Lower leg skin (tissue), 4 donors: ENCODE measurements around the gene ATR. TPM values are rescaled to one million over a fixed set of nuclear protein-coding genes. Genes with fewer than 3 reads are reported as not detected.
A peak's percentile ranks its signal among the peaks of the same experiment; 100 is the strongest.
"Not testable (repeated sequence)": the region's sequence is repeated elsewhere in the genome, so short reads cannot be mapped to it uniquely, and the experiment has no call there.

Source experiments
- DNase-seq, 2 donors: peaks; one replicate each; pipeline ENCODE4 v3.0.0-alpha.2; 2019; ENCODE audit warnings: low spot score in 2 of 2
- H3K4me3 ChIP-seq: fragments of 200-600 bp; sonication (generic); 2 replicates; pipeline ENCODE4 v1.5.1; 2017; ENCODE audit warnings: mild to moderate bottlenecking, low read depth; ENCODE audit not compliant: poor library complexity, severe bottlenecking
- POLR2A ChIP-seq, 2 donors: fragments of 450-650 bp; IDR thresholded peaks; one replicate each; pipeline ENCODE4 v1.6.1; 2016 to 2017; ENCODE audit warnings: antibody characterized with exemption in 2 of 2, mild to moderate bottlenecking in 1 of 2, moderate library complexity in 1 of 2
- WGBS, 2 donors: methylation state at CpG; one replicate each; pipeline ENCODE4 v1.1.5; 2018; 5-methylcytosine and 5-hydroxymethylcytosine counted together
- intact Hi-C: fragments of 100-400 bp; cut with DNase I; formaldehyde crosslinking; loops from one replicate; pipeline ENCODE4 v1.15.0; 2023; ENCODE audit warnings: low total_unique reads
- total RNA-seq, 4 donors: library from RNA; depleted of rRNA; stranded (reverse); fragments of >200 nt; gene quantifications; one replicate each; pipeline ENCODE4 v1.1.0, GENCODE V29; 2016
- TF ChIP-seq, protein P1 (sequence below), 3 donors: fragments of 450-650 bp; IDR thresholded peaks; one replicate each; pipeline ENCODE4 v1.5.1; 2016; ENCODE audit warnings: antibody characterized with exemption in 3 of 3, mild to moderate bottlenecking in 3 of 3, moderate library complexity in 2 of 3

Gene ATR
- total RNA-seq, 4 donors from 2014 or later: 12.9 to 24.4 (median 18.6) TPM

- WGBS, 2 donors: 42 to 47% methylated on average over 3 of the region's 3 CpGs
- TF ChIP-seq, protein P1, sequence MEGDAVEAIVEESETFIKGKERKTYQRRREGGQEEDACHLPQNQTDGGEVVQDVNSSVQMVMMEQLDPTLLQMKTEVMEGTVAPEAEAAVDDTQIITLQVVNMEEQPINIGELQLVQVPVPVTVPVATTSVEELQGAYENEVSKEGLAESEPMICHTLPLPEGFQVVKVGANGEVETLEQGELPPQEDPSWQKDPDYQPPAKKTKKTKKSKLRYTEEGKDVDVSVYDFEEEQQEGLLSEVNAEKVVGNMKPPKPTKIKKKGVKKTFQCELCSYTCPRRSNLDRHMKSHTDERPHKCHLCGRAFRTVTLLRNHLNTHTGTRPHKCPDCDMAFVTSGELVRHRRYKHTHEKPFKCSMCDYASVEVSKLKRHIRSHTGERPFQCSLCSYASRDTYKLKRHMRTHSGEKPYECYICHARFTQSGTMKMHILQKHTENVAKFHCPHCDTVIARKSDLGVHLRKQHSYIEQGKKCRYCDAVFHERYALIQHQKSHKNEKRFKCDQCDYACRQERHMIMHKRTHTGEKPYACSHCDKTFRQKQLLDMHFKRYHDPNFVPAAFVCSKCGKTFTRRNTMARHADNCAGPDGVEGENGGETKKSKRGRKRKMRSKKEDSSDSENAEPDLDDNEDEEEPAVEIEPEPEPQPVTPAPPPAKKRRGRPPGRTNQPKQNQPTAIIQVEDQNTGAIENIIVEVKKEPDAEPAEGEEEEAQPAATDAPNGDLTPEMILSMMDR (IDR thresholded peaks at IDR 0.05): no peak
- no peak for TF ChIP-seq POLR2A (IDR thresholded peaks at IDR 0.05)
- intact Hi-C loops: no loop called here
- H3K4me3 ChIP-seq: no peak overlapping the region
- DNase-seq: no peak
Observed at GRCh38 chr3:142597906-142598305, 19.4 kb upstream of the ATR start.

DNA sequence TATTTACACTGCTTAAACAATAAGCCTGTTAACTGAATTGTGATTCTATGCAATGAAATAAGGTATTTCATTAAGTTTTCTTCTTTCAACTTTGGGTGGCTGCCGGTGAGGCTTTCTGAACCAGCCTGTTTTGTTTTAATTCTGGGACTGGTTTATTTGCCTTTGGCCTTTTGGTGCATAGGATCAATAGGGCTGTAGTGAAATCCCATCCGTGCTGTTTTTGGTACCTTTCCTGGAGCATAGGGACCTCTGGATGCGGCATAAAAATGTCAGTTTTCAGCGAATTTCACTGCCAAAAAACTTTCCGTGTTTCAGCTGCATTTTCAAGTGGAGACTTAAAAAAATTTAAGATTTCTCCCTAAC is 18.2 kb upstream of the ATR start:
- TF ChIP-seq POLR2A (IDR thresholded peaks at IDR 0.05): no peak
- TF ChIP-seq, protein P1 (IDR thresholded peaks at IDR 0.05): no peak
- intact Hi-C loops: no loop called here
- no peak for DNase-seq
- peak overlapping the region; percentile 56 for H3K4me3 ChIP-seq
- 9 to 10% methylated on average over 5 of the region's 5 CpGs for WGBS, 2 donors

- peak; percentile 69 to 94 for DNase-seq
- peak within 1 kb of the TSS; percentile 56 for H3K4me3 ChIP-seq
- intact Hi-C loops: no loop called here
- TF ChIP-seq, protein P1 (IDR thresholded peaks at IDR 0.05): no peak
- TF ChIP-seq POLR2A (IDR thresholded peaks at IDR 0.05): no peak
- WGBS, 2 donors: 0 to 1% methylated on average over 50 to 55 of the region's 56 CpGs
Observed at GRCh38 chr3:142595951-142596725, 17.6 kb upstream of the ATR start, which contains the start of gene PLS1. PLS1 (plus strand) TSS chr3:142596393; CDS start chr3:142664238, 67,845 bp downstream.

- no peak for DNase-seq
- intact Hi-C loops: no loop called here
- peak overlapping the region; percentile 56 for H3K4me3 ChIP-seq
- TF ChIP-seq, protein P1 (IDR thresholded peaks at IDR 0.05): no peak
- TF ChIP-seq POLR2A (IDR thresholded peaks at IDR 0.05): no peak
- 9 to 14% methylated on average over 7 of the region's 7 CpGs for WGBS, 2 donors
Observed at GRCh38 chr3:142595581-142595950, 17.0 kb upstream of the ATR start.

DNA sequence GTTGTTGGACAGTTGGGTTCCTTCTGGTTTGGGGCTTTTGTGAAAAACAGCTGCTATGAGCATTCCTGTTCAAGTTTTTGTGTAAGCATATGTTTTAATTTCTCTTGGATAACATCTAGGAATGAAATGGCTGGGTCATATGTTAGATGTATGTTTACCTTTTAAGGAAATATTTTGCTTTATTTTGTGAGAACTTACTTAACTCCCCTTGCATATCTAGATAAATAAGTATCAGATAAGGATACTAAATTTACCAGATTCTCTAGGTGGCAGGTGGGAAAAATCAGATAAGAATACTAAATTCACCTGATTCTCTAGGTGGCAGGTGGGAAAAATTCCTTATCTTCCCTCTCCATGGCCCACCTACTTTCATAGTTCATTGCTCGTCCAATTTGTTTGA is 16.6 kb upstream of the ATR start:
- TF ChIP-seq, protein P1 (IDR thresholded peaks at IDR 0.05): no peak
- TF ChIP-seq POLR2A (IDR thresholded peaks at IDR 0.05): no peak
- intact Hi-C loops: no loop called here
- DNase-seq: no peak
- no peak overlapping the region for H3K4me3 ChIP-seq
- 26 to 50% methylated on average over 1 of the region's 1 CpG for WGBS, 2 donors

GRCh38 chr3:142592268-142592667 is 13.7 kb upstream of the ATR start:
- H3K4me3 ChIP-seq, DNase-seq, intact Hi-C loops: not testable (repeated sequence)
- 93 to 97% methylated on average over 7 of the region's 7 CpGs for whole genome bisulfite sequencing, 2 donors
